MM.1S (cell line): ENCODE results near the gene CCP110.

Source experiments
- DNase-seq: peaks from one replicate; pipeline ENCODE4 v3.0.0-alpha.2; 2015
- H2AFZ ChIP-seq: fragments of 300-600 bp; sonication (generic); 2 replicates; pipeline ENCODE4 v1.6.0; 2016; ENCODE audit warnings: antibody characterized with exemption, low read length
- H3F3A ChIP-seq: fragments of 300-600 bp; sonication (generic); 2 replicates; pipeline ENCODE4 v1.6.1; 2016; ENCODE audit warnings: mild to moderate bottlenecking, antibody characterized with exemption, low read length, moderate library complexity, mixed read lengths; ENCODE audit not compliant: insufficient read depth
- H3K27ac ChIP-seq: fragments of 300-600 bp; sonication (generic); 2 replicates; pipeline ENCODE4 v1.5.1; 2016; ENCODE audit warnings: mild to moderate bottlenecking, low read length
- H3K27me3 ChIP-seq: fragments of 300-600 bp; sonication (generic); replicated peaks from 2 replicates; pipeline ENCODE4 v1.6.0; 2016; ENCODE audit warnings: low read length; ENCODE audit not compliant: insufficient read depth
- H3K36me3 ChIP-seq: fragments of 300-600 bp; sonication (generic); replicated peaks from 2 replicates; pipeline ENCODE4 v1.6.1; 2016; ENCODE audit warnings: mild to moderate bottlenecking, low read length, mixed read lengths; ENCODE audit not compliant: insufficient read depth
- H3K4me1 ChIP-seq: fragments of 300-600 bp; sonication (generic); 2 replicates; pipeline ENCODE4 v1.6.1; 2016; ENCODE audit warnings: low read length, mixed read lengths
- H3K4me2 ChIP-seq: fragments of 300-600 bp; sonication (generic); 2 replicates; pipeline ENCODE4 v1.6.0; 2016; ENCODE audit warnings: low read depth, low read length
- H3K4me3 ChIP-seq: fragments of 300-600 bp; sonication (generic); 2 replicates; pipeline ENCODE4 v1.5.1; 2016; ENCODE audit warnings: low read length, mixed read lengths
- H3K79me2 ChIP-seq: fragments of 300-600 bp; sonication (generic); 2 replicates; pipeline ENCODE4 v1.6.1; 2016; ENCODE audit warnings: mixed run types, low read length, mixed read lengths
- H3K9ac ChIP-seq: fragments of 300-600 bp; sonication (generic); 2 replicates; pipeline ENCODE4 v1.6.1; 2016; ENCODE audit warnings: low read length, mixed read lengths
- H3K9me2 ChIP-seq: fragments of 300-600 bp; sonication (generic); replicated peaks from 2 replicates; pipeline ENCODE4 v1.6.1; 2016; ENCODE audit warnings: mild to moderate bottlenecking, low read length, mixed read lengths; ENCODE audit not compliant: insufficient read depth
- H3K9me3 ChIP-seq: fragments of 300-600 bp; sonication (generic); replicated peaks from 2 replicates; pipeline ENCODE4 v1.6.1; 2016; ENCODE audit warnings: mild to moderate bottlenecking, low read length, mixed read lengths; ENCODE audit not compliant: insufficient read depth
- H4K20me1 ChIP-seq: fragments of 300-600 bp; sonication (generic); 2 replicates; pipeline ENCODE4 v1.6.1; 2016; ENCODE audit warnings: mild to moderate bottlenecking, low read length, moderate library complexity, mixed read lengths; ENCODE audit not compliant: insufficient read depth
- CTCF ChIP-seq: fragments of 300-600 bp; sonication (generic); IDR thresholded peaks from 2 replicates; pipeline ENCODE4 v1.5.1; 2016; ENCODE audit warnings: antibody characterized with exemption, low read length, mixed read lengths
- EZH2 ChIP-seq: fragments of 300-600 bp; sonication (generic); optimal IDR thresholded peaks from 2 replicates; pipeline ENCODE3; 2017; ENCODE audit warnings: low read depth, mild to moderate bottlenecking, antibody characterized with exemption, low read length, mixed read lengths
- EZH2phosphoT487 ChIP-seq: fragments of 300-600 bp; sonication (generic); IDR thresholded peaks from 2 replicates; pipeline ENCODE4 v1.6.1; 2018; ENCODE audit warnings: antibody characterized with exemption, low read length

CCP110 gene

GRCh38 chr16:19515757-19516156 lies 8.0 kb upstream of the CCP110 start:
- TF ChIP-seq EZH2phosphoT487, result no peak
- TF ChIP-seq CTCF, result no peak
- no peak for TF ChIP-seq EZH2
- H3K36me3 ChIP-seq, result peaks cover 7% of the 10 kb centered on the region; the same call in 1 of the 2 replicates
- H2AFZ ChIP-seq, result no peak overlapping the region
- H3K9me3 ChIP-seq, result no peaks in the 10 kb centered on the region
- no peak overlapping the region for H3K27ac ChIP-seq
- H3K9ac ChIP-seq, result no peak overlapping the region
- H3K79me2 ChIP-seq, result peaks cover 59% of the 10 kb centered on the region
- peaks cover 3% of the 10 kb centered on the region; the same call in 1 of the 2 replicates for H3K4me1 ChIP-seq
- no peak for DNase-seq
- no peaks in the 10 kb centered on the region for H3K9me2 ChIP-seq
- no peaks in the 10 kb centered on the region for H4K20me1 ChIP-seq
- H3F3A ChIP-seq, result peaks cover 3% of the 10 kb centered on the region; the same call in 1 of the 2 replicates
- no peak overlapping the region for H3K4me2 ChIP-seq
- H3K4me3 ChIP-seq, result no peak overlapping the region
- no peaks in the 10 kb centered on the region for H3K27me3 ChIP-seq

- DNase-seq, result no peak
- H3K27me3 ChIP-seq, result no peaks in the 10 kb centered on the region
- H3K4me3 ChIP-seq, result no peak overlapping the region
- peaks cover 16% of the 10 kb centered on the region for H3F3A ChIP-seq
- peaks cover 7% of the 10 kb centered on the region; the same call in 1 of the 2 replicates for H3K36me3 ChIP-seq
- no peaks in the 10 kb centered on the region for H3K9me3 ChIP-seq
- H3K9me2 ChIP-seq, result no peaks in the 10 kb centered on the region
- no peak overlapping the region for H3K27ac ChIP-seq
- H2AFZ ChIP-seq, result no peak overlapping the region
- H4K20me1 ChIP-seq, result no peaks in the 10 kb centered on the region
- H3K4me1 ChIP-seq, result peaks cover 7% of the 10 kb centered on the region
- TF ChIP-seq EZH2 (no peak), CTCF (no peak), EZH2phosphoT487 (no peak)
- H3K9ac ChIP-seq, result no peak overlapping the region
- H3K79me2 ChIP-seq, result peaks cover 64% of the 10 kb centered on the region
- no peak overlapping the region for H3K4me2 ChIP-seq
Measured at GRCh38 chr16:19517424-19518089, 6.2 kb upstream of the CCP110 start.

GRCh38 chr16:19518388-19518787 lies 5.4 kb upstream of the CCP110 start:
- no peak overlapping the region for H3K4me3 ChIP-seq
- peaks cover 11% of the 10 kb centered on the region for H3K4me1 ChIP-seq
- H3K9me3 ChIP-seq, result no peaks in the 10 kb centered on the region
- peaks cover 64% of the 10 kb centered on the region for H3K79me2 ChIP-seq
- TF ChIP-seq EZH2, result no peak
- no peak for TF ChIP-seq CTCF
- TF ChIP-seq EZH2phosphoT487, result no peak
- no peak for DNase-seq
- no peak overlapping the region for H2AFZ ChIP-seq
- no peak overlapping the region for H3K27ac ChIP-seq
- peaks cover 7% of the 10 kb centered on the region; the same call in 1 of the 2 replicates for H3K36me3 ChIP-seq
- H3K9ac ChIP-seq, result no peak overlapping the region
- H4K20me1 ChIP-seq, result no peaks in the 10 kb centered on the region
- peaks cover 17% of the 10 kb centered on the region for H3F3A ChIP-seq
- no peak overlapping the region for H3K4me2 ChIP-seq
- no peaks in the 10 kb centered on the region for H3K27me3 ChIP-seq
- H3K9me2 ChIP-seq, result no peaks in the 10 kb centered on the region
